ENCODE data around the gene PRMT9.

DNA sequence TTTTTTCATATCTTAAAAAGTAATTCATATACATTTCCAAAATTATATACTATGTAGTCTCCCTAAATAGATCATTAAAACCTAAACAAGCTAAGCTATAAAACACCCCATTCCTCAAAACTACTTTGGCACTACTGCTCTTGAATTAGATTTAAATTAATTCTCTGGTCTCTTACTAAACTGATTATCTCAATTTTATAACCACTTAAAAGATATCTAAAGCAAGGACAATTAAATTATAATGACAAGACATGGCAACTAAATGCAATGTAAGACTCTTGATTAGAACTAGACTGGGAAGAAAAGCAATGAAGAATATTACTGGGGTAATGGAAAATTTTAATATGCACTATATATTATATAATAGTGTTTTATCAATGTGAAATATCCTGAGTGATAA lies 38.9 kb downstream of the PRMT9 start:
- TF ChIP-seq CTCF (IDR thresholded peaks at IDR 0.05) (no peak), POLR2A (IDR thresholded peaks at IDR 0.05) (no peak)
